ENCODE data around the gene TMPRSS6. TPM values are rescaled to one million over a fixed set of nuclear protein-coding genes. Genes with fewer than 3 reads are reported as not detected.

The TMPRSS6 gene
- total RNA-seq, 1 experiment from 2014 or later = 0.79 TPM

- no peaks in the 10 kb centered on the region for H3F3A ChIP-seq (ENCODE audit: insufficient read depth, low read depth)
- no peaks in the 10 kb centered on the region for H4K20me1 ChIP-seq (ENCODE audit: insufficient read depth)
- H3K4me2 ChIP-seq = no peak overlapping the region
- H3K27ac ChIP-seq = no peak overlapping the region
- no peaks in the 10 kb centered on the region for H3K36me3 ChIP-seq (ENCODE audit: low read depth)
- BruUV-seq (replicated peaks) = no TSS peak
- TF ChIP-seq EZH2 (IDR thresholded peaks at IDR 0.05; ENCODE audit: low read depth) (no peak), CTCF (conservative IDR thresholded peaks at IDR 0.05) (no peak)
- CTCF ChIA-PET = no interaction called here
- no peaks in the 10 kb centered on the region for H3K9me3 ChIP-seq (ENCODE audit: insufficient read depth, low read depth)
- H3K79me2 ChIP-seq (ENCODE audit: low read depth) = no peaks in the 10 kb centered on the region
- no peak overlapping the region for H3K4me3 ChIP-seq
- H2AFZ ChIP-seq = no peak overlapping the region
- POLR2A ChIA-PET (ENCODE audit: unreplicated experiment) = interaction anchor here (0.7 kb wide), 1 partner anchor 193 kb away, joined by 4 read pairs; no protein-coding TSS in a partner anchor
- H3K4me1 ChIP-seq (replicated peaks; ENCODE audit: insufficient read depth) = peaks cover 7% of the 10 kb centered on the region; the same call in 1 of the 2 replicates
- DNase-seq = no peak
- H3K9me2 ChIP-seq (ENCODE audit: insufficient read depth) = no peaks in the 10 kb centered on the region
- no peaks in the 10 kb centered on the region for H3K27me3 ChIP-seq (ENCODE audit: insufficient read depth, low read depth)
- intact Hi-C loops (cut with micrococcal nuclease; ENCODE audit: unreplicated experiment) = no loop called here
Measured at GRCh38 chr22:37053310-37054055, 56.0 kb downstream of the TMPRSS6 start.

- Histone ChIP-seq H3F3A (ENCODE audit: insufficient read depth, low read depth) (no peaks in the 10 kb centered on the region), H3K27me3 (ENCODE audit: insufficient read depth, low read depth) (no peaks in the 10 kb centered on the region), H3K27ac (no peak overlapping the region), H2AFZ (no peak overlapping the region), H3K36me3 (ENCODE audit: low read depth) (no peaks in the 10 kb centered on the region), H4K20me1 (ENCODE audit: insufficient read depth) (no peaks in the 10 kb centered on the region), H3K9me2 (ENCODE audit: insufficient read depth) (no peaks in the 10 kb centered on the region), H3K4me2 (peak overlapping the region; percentile 88), H3K4me3 (peak overlapping the region; percentile 87), H3K4me1 (replicated peaks; ENCODE audit: insufficient read depth) (peaks cover 7% of the 10 kb centered on the region; the same call in 1 of the 2 replicates), H3K79me2 (ENCODE audit: low read depth) (no peaks in the 10 kb centered on the region), H3K9me3 (ENCODE audit: insufficient read depth, low read depth) (no peaks in the 10 kb centered on the region)
- ChIA-PET POLR2A (ENCODE audit: unreplicated experiment) (interaction anchor here (0.6 kb wide), 2 partner anchors 47 to 393 kb away, joined by 3 to 6 read pairs; no protein-coding TSS in a partner anchor), CTCF (no interaction called here)
- TF ChIP-seq EZH2 (IDR thresholded peaks at IDR 0.05; ENCODE audit: low read depth) (no peak), CTCF (conservative IDR thresholded peaks at IDR 0.05) (no peak)
- intact Hi-C loops (cut with micrococcal nuclease; ENCODE audit: unreplicated experiment) = loop anchor here (1.0 kb wide), 1 partner anchor 47 kb away; no protein-coding TSS in a partner anchor
- DNase-seq = no peak
- TSS peak; percentile 37 for BruUV-seq (replicated peaks)
Measured at GRCh38 chr22:37052386-37053309, 56.9 kb downstream of the TMPRSS6 start.
